Measurements from ENCODE around the gene BLZF1. TPM values are rescaled to one million over a fixed set of nuclear protein-coding genes. Genes with fewer than 3 reads are reported as not detected.
"Not testable (repeated sequence)": the region's sequence is repeated elsewhere in the genome, so short reads cannot be mapped to it uniquely, and the experiment has no call there.

The BLZF1 gene
- total RNA-seq, 2 donors from 2014 or later = 22.3 to 27.8 TPM

- ATAC-seq (ENCODE audit: insufficient number of reproducible peaks, low FRiP score, low read depth) (no peak), DNase-seq (ENCODE audit: low spot score) (no peak)
- H3K4me1 ChIP-seq (ENCODE audit: control insufficient read depth in 1 of 2, low read depth in 2 of 2) = no peaks in the 10 kb centered on the region
- H3K4me3 ChIP-seq = no peak overlapping the region
- no peaks in the 10 kb centered on the region for H3K27me3 ChIP-seq (replicated peaks; ENCODE audit: insufficient read depth)
- H3K9me3 ChIP-seq = no peaks in the 10 kb centered on the region
- H3K36me3 ChIP-seq = peaks cover 38% of the 10 kb centered on the region
- no peak overlapping the region for H3K27ac ChIP-seq
- TF ChIP-seq, protein P1, sequence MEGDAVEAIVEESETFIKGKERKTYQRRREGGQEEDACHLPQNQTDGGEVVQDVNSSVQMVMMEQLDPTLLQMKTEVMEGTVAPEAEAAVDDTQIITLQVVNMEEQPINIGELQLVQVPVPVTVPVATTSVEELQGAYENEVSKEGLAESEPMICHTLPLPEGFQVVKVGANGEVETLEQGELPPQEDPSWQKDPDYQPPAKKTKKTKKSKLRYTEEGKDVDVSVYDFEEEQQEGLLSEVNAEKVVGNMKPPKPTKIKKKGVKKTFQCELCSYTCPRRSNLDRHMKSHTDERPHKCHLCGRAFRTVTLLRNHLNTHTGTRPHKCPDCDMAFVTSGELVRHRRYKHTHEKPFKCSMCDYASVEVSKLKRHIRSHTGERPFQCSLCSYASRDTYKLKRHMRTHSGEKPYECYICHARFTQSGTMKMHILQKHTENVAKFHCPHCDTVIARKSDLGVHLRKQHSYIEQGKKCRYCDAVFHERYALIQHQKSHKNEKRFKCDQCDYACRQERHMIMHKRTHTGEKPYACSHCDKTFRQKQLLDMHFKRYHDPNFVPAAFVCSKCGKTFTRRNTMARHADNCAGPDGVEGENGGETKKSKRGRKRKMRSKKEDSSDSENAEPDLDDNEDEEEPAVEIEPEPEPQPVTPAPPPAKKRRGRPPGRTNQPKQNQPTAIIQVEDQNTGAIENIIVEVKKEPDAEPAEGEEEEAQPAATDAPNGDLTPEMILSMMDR (IDR thresholded peaks at IDR 0.05) = no peak
These were observed 15.5 kb downstream of the BLZF1 start for GRCh38 chr1:169383449-169383848.

DNA sequence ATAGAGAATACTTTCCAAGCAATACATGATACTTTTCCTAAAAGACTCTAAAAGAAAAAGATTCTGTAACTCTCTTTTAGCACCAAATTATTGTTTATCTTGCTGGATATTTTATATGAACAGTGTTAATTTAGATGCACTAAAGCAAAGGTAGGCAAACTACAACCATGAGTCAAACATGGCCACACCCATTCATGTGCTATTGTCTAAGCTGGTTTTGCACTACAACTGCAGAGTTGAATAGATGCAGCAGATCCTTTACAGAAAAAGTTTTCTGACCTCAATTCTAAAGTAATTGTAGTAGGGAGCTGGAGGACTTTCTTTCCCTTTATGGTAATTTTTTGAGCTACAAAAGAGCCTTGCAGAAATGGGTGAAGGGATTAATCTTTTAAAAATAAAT is 19.4 kb downstream of the BLZF1 start:
- no peaks in the 10 kb centered on the region for H3K4me1 ChIP-seq (ENCODE audit: control insufficient read depth in 1 of 2, low read depth in 2 of 2)
- no peaks in the 10 kb centered on the region for H3K9me3 ChIP-seq
- no peak overlapping the region for H3K27ac ChIP-seq
- H3K36me3 ChIP-seq = peaks cover 41% of the 10 kb centered on the region
- ATAC-seq (ENCODE audit: insufficient number of reproducible peaks, low FRiP score, low read depth) (no peak), DNase-seq (ENCODE audit: low spot score) (no peak)
- H3K4me3 ChIP-seq = no peak overlapping the region
- H3K27me3 ChIP-seq (replicated peaks; ENCODE audit: insufficient read depth) = no peaks in the 10 kb centered on the region
- TF ChIP-seq, protein P1 (IDR thresholded peaks at IDR 0.05) = no peak

DNA sequence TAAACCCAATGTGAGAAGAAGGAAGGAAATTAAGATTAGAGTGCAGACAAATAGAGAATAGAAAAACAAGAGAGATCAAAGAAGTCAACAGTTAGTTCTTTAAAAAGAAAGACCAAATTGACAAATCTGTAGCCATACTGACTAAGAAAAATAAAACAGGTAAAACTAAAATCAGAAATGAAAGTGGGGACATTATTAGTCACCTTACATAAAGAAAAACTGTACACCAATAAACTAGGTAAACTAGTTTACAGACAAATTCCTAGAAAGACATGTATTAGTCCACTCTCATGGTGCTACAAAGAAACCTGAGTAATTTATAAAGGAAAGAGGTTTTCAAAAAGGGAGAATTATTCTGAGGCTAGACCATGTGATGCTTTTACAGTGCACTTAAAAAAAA is 22.3 kb downstream of the BLZF1 start:
- no peaks in the 10 kb centered on the region for H3K27me3 ChIP-seq (replicated peaks; ENCODE audit: insufficient read depth)
- H3K36me3 ChIP-seq = peaks cover 37% of the 10 kb centered on the region
- H3K4me1 ChIP-seq (ENCODE audit: control insufficient read depth in 1 of 2, low read depth in 2 of 2) = no peaks in the 10 kb centered on the region
- DNase-seq (ENCODE audit: low spot score) = no peak
- H3K4me3 ChIP-seq = no peak overlapping the region
- TF ChIP-seq, protein P1 (IDR thresholded peaks at IDR 0.05) = no peak
- H3K27ac ChIP-seq = no peak overlapping the region
- ATAC-seq (ENCODE audit: insufficient number of reproducible peaks, low FRiP score, low read depth) = no peak
- no peaks in the 10 kb centered on the region for H3K9me3 ChIP-seq

GRCh38 chr1:169392406-169392805 is 24.4 kb downstream of the BLZF1 start:
- DNase-seq (ENCODE audit: low spot score) (no peak), ATAC-seq (ENCODE audit: insufficient number of reproducible peaks, low FRiP score, low read depth) (no peak)
- no peaks in the 10 kb centered on the region for H3K4me1 ChIP-seq (ENCODE audit: control insufficient read depth in 1 of 2, low read depth in 2 of 2)
- peaks cover 31% of the 10 kb centered on the region for H3K36me3 ChIP-seq
- TF ChIP-seq, protein P1 (IDR thresholded peaks at IDR 0.05) = no peak
- no peaks in the 10 kb centered on the region for H3K9me3 ChIP-seq
- H3K27ac ChIP-seq = no peak overlapping the region
- H3K4me3 ChIP-seq = no peak overlapping the region
- no peaks in the 10 kb centered on the region for H3K27me3 ChIP-seq (replicated peaks; ENCODE audit: insufficient read depth)

GRCh38 chr1:169395955-169396354 is 28.0 kb downstream of the BLZF1 start:
- DNase-seq (ENCODE audit: low spot score) = no peak
- Histone ChIP-seq H3K27ac (no peak overlapping the region), H3K4me1 (ENCODE audit: control insufficient read depth in 1 of 2, low read depth in 2 of 2) (no peaks in the 10 kb centered on the region), H3K27me3 (replicated peaks; ENCODE audit: insufficient read depth) (no peaks in the 10 kb centered on the region), H3K4me3 (no peak overlapping the region), H3K36me3 (peaks cover 10% of the 10 kb centered on the region), H3K9me3 (no peaks in the 10 kb centered on the region)
- no peak for ATAC-seq (ENCODE audit: insufficient number of reproducible peaks, low FRiP score, low read depth)
- TF ChIP-seq, protein P1 (IDR thresholded peaks at IDR 0.05) = no peak

- not testable (repeated sequence) for H3K4me3 ChIP-seq; ATAC-seq (ENCODE audit: insufficient number of reproducible peaks, low FRiP score, low read depth)
- peaks cover 13% of the 10 kb centered on the region for H3K9me3 ChIP-seq
These were observed 34.6 kb downstream of the BLZF1 start for GRCh38 chr1:169402578-169402977.

GRCh38 chr1:169408340-169408739 is 40.3 kb downstream of the BLZF1 start:
- H3K4me1 ChIP-seq (ENCODE audit: control insufficient read depth in 1 of 2, low read depth in 2 of 2); DNase-seq (ENCODE audit: low spot score); H3K27ac ChIP-seq; H3K4me3 ChIP-seq; H3K27me3 ChIP-seq (replicated peaks; ENCODE audit: insufficient read depth); H3K36me3 ChIP-seq; ATAC-seq (ENCODE audit: insufficient number of reproducible peaks, low FRiP score, low read depth): not testable (repeated sequence)
- H3K9me3 ChIP-seq = peaks cover 29% of the 10 kb centered on the region

More at GRCh38 chr1:169402578-169402977, 34.6 kb downstream of the BLZF1 start:
- H3K4me1 ChIP-seq (ENCODE audit: control insufficient read depth in 1 of 2, low read depth in 2 of 2); DNase-seq (ENCODE audit: low spot score); H3K27ac ChIP-seq; H3K27me3 ChIP-seq (replicated peaks; ENCODE audit: insufficient read depth); H3K36me3 ChIP-seq: not testable (repeated sequence)
